Left lung (tissue), 14 donors: ENCODE measurements around the gene NR2F1. TPM values are rescaled to one million over a fixed set of nuclear protein-coding genes. Genes with fewer than 3 reads are reported as not detected.
"Not testable (repeated sequence)": the region's sequence is repeated elsewhere in the genome, so short reads cannot be mapped to it uniquely, and the experiment has no call there.

Experiments used
- ATAC-seq: fragments of 200-7000 bp; cut with Tn5 transposase; one replicate; pipeline ENCODE4 v1.9.1; 2020; ENCODE audit warnings: moderate library complexity
- DNase-seq, 4 donors: peaks; one replicate each; pipeline ENCODE4 v3.0.0-alpha.2; 2013 to 2020
- H3K27ac ChIP-seq, 2 donors: fragments of 200-600 bp; sonication (generic) in 1 of 2; one replicate each; pipeline versions ENCODE4 v1.5.0 to v1.8.0; 2020 to 2021
- H3K27me3 ChIP-seq, 2 donors: fragments of 200-600 bp; sonication (generic) in 1 of 2; one replicate each; pipeline versions ENCODE4 v1.5.0 to v1.8.0; 2020 to 2021
- H3K36me3 ChIP-seq, 2 donors: fragments of 200-600 bp; sonication (generic) in 1 of 2; one replicate each; pipeline versions ENCODE4 v1.5.0 to v1.8.0; 2020 to 2021
- H3K4me1 ChIP-seq, 2 donors: fragments of 200-600 bp; one replicate each; pipeline ENCODE4 v1.8.0; 2021
- H3K4me3 ChIP-seq, 2 donors: fragments of 200-600 bp; sonication (generic) in 1 of 2; one replicate each; pipeline versions ENCODE4 v1.5.0 to v1.8.0; 2020 to 2021; ENCODE audit warnings: mild to moderate bottlenecking in 1 of 2
- H3K9me3 ChIP-seq, 2 donors: fragments of 200-600 bp; sonication (generic) in 1 of 2; one replicate each; pipeline versions ENCODE4 v1.5.0 to v1.8.0; 2020 to 2021
- intact Hi-C, 2 donors: fragments of 100-400 bp; cut with DNase I; formaldehyde crosslinking; loops; one replicate each; pipeline versions ENCODE4 v1.11.2 to v1.14.2; 2022
- long read RNA-seq, 12 donors: library from polyadenylated mRNA in 2 of 12; unstranded in 2 of 12; transcript quantifications; one replicate each; pipeline ENCODE4 v2.0.0 and lab custom pipeline, GENCODE V29; 2019 to 2026
- polyA plus RNA-seq, 6 donors: library from polyadenylated mRNA; unstranded; fragments of 120-200 nt; gene quantifications; one replicate each; pipeline ENCODE4 v1.2.1, GENCODE V29; 2013; ENCODE audit not compliant: insufficient read length in 6 of 6
- total RNA-seq, 2 donors: library from RNA; stranded (reverse); fragmentation: NEBNext Ultra II Directional; extraction: Animal tissue kit (Norgen Biotek cat#: 25700); gene quantifications; one replicate each; pipeline ENCODE4 v1.2.1, GENCODE V29; 2021
- TF ChIP-seq, protein P1 (sequence below), 2 donors: fragments of 200-600 bp; sonication (generic) in 1 of 2; IDR thresholded peaks; one replicate each; pipeline versions ENCODE4 v1.5.0 to v1.8.0; 2021; ENCODE audit warnings: antibody characterized with exemption in 2 of 2
- donor health status: DM: no; HTN: yes; CAD: no.
- donor health status: DM: no; HTN: no; CAD: no.

The NR2F1 gene
- 10 to 100 TPM; 50.7 to 69.1 TPM for total RNA-seq
- polyA plus RNA-seq: 100 to 1,000 TPM; 177 to 240 (median 184) TPM
- long read RNA-seq, donor 1, transcript NR2F1-206 (3 exons, 3,841 nt): major isoform, 29 of 76 reads
- long read RNA-seq, donor 1, partial matches to known transcripts: 46 of 76 reads
- long read RNA-seq, donor 1, other reads (novel, unspliced or antisense): 0 of 76 reads
- long read RNA-seq, donor 2, transcript NR2F1-206 (3 exons, 3,841 nt): major isoform, 38 of 90 reads
- long read RNA-seq, donor 2, partial matches to known transcripts: 42 of 90 reads
- long read RNA-seq, donor 2, other reads (novel, unspliced or antisense): 8 of 90 reads
- long read RNA-seq, donor 3, transcript NR2F1-206 (3 exons, 3,841 nt): major isoform, 16 of 26 reads
- long read RNA-seq, donor 3, partial matches to known transcripts: 9 of 26 reads
- long read RNA-seq, donor 3, other reads (novel, unspliced or antisense): 0 of 26 reads
- long read RNA-seq, donor 4, partial matches to known transcripts: 8 of 16 reads
- long read RNA-seq, donor 4, other reads (novel, unspliced or antisense): 4 of 16 reads
- long read RNA-seq, donor 5, transcript NR2F1-206 (3 exons, 3,841 nt): major isoform, 28 of 53 reads
- long read RNA-seq, donor 5, partial matches to known transcripts: 25 of 53 reads
- long read RNA-seq, donor 5, other reads (novel, unspliced or antisense): 0 of 53 reads
- long read RNA-seq, donor 6, transcript NR2F1-206 (3 exons, 3,841 nt): major isoform, 19 of 40 reads
- long read RNA-seq, donor 6, partial matches to known transcripts: 15 of 40 reads
- long read RNA-seq, donor 6, other reads (novel, unspliced or antisense): 6 of 40 reads
- long read RNA-seq, donor 7, transcript NR2F1-206 (3 exons, 3,841 nt): major isoform, 19 of 19 reads
- long read RNA-seq, donor 7, partial matches to known transcripts: 0 of 19 reads
- long read RNA-seq, donor 7, other reads (novel, unspliced or antisense): 0 of 19 reads
- long read RNA-seq, donor 8, transcript NR2F1-206 (3 exons, 3,841 nt): major isoform, 33 of 51 reads
- long read RNA-seq, donor 8, partial matches to known transcripts: 18 of 51 reads
- long read RNA-seq, donor 8, other reads (novel, unspliced or antisense): 0 of 51 reads
- long read RNA-seq, donor 9: 0 reads
- long read RNA-seq, donor 10, partial matches to known transcripts: 2 of 6 reads
- long read RNA-seq, donor 10, other reads (novel, unspliced or antisense): 0 of 6 reads
- long read RNA-seq, donor 11, transcript NR2F1-206 (3 exons, 3,841 nt): major isoform, 34 of 83 reads
- long read RNA-seq, donor 11, partial matches to known transcripts: 40 of 83 reads
- long read RNA-seq, donor 11, other reads (novel, unspliced or antisense): 8 of 83 reads
- long read RNA-seq, donor 12, transcript NR2F1-206 (3 exons, 3,841 nt): major isoform, 32 of 61 reads
- long read RNA-seq, donor 12, partial matches to known transcripts: 24 of 61 reads
- long read RNA-seq, donor 12, other reads (novel, unspliced or antisense): 5 of 61 reads

DNA sequence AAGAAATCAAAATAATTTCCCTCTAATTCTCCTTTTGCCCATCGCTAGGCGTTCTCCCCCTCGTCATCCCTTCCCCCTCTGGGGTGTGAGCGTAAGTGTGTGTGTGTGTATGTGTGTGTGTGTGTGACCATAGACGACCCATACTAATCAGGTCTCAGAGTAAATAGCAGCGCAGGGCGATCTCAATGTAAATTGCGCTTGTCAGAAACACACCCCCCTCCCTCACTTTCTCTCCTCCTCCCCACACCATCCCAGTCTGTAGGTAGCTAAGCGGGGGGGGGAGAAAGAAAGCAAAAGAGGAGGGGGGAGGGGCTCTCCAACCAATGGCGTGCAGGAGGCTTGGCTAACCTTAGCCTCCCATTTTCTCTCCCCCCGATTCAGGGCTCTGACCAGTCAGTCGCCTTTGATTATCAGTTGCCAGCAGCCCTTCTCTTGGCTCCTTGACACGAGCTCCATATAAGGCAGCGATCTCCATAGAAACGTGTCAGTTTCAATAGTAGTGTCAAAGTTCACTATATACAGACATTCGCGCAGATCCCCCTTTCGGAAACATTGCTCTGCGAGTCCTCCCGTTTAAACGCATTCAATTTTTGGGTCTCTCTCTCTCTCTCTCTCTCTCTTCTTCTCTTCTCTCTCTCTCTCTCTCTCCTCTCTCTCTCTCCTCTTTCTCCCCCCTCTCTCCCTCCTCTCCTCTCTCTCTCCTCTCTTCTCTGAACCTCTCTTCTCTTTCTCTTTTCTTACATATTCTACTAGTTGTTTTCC is at the start of gene NR2F1:
Gene NR2F1, plus strand, starts transcription at position 546 of the 762 bp plus-strand sequence. CDS start 1,802 bp downstream, outside the sequence.
- Histone ChIP-seq H3K27me3 (peaks cover 64 to 97% of the 10 kb centered on the region in 2 donors), H3K4me1 (peaks cover 11 to 46% of the 10 kb centered on the region in 2 donors), H3K4me3 (peak within 1 kb of the TSS; percentile 32 to 43), H3K36me3 (no peaks in the 10 kb centered on the region), H3K27ac (peak within 1 kb of the TSS; percentile 67 to 87), H3K9me3 (no peaks in the 10 kb centered on the region)
- peak in 3 of 4 donors; percentile 78 to 98 (median 97) for DNase-seq
- peak; percentile 20 for ATAC-seq
- intact Hi-C loops: loop anchor here in 1 of 2 donors (10.0 kb wide), 1 partner anchor 212 kb away; no protein-coding TSS in a partner anchor
- TF ChIP-seq, protein P1, sequence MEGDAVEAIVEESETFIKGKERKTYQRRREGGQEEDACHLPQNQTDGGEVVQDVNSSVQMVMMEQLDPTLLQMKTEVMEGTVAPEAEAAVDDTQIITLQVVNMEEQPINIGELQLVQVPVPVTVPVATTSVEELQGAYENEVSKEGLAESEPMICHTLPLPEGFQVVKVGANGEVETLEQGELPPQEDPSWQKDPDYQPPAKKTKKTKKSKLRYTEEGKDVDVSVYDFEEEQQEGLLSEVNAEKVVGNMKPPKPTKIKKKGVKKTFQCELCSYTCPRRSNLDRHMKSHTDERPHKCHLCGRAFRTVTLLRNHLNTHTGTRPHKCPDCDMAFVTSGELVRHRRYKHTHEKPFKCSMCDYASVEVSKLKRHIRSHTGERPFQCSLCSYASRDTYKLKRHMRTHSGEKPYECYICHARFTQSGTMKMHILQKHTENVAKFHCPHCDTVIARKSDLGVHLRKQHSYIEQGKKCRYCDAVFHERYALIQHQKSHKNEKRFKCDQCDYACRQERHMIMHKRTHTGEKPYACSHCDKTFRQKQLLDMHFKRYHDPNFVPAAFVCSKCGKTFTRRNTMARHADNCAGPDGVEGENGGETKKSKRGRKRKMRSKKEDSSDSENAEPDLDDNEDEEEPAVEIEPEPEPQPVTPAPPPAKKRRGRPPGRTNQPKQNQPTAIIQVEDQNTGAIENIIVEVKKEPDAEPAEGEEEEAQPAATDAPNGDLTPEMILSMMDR (IDR thresholded peaks at IDR 0.05): no peak

DNA sequence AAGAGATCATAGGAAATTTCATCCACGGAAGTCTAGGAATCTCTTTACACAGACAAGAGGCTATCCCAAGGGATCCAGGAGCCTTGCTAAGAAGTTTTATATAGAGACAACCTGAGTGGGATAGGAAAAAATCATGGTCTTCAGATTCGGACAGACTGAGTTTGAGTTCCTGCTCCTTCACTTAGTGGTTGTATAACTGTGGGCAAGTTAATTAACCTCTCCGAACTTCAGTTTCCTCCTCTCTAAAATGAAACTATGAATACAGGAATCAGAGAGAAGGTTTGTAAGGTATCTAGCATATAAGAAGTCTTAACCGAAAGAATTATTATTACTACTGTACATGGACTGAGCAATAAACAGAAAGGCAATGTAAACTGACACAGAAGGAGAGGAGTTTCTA is 37.1 kb upstream of the NR2F1 start:
- Histone ChIP-seq H3K9me3 (no peaks in the 10 kb centered on the region), H3K4me1 (peaks cover 0 to 5% of the 10 kb centered on the region in 2 donors), H3K27ac (peak overlapping the region in 1 of 2 donors; percentile 36), H3K36me3 (no peaks in the 10 kb centered on the region), H3K4me3 (no peak overlapping the region), H3K27me3 (no peaks in the 10 kb centered on the region)
- no peak for DNase-seq
- no peak for ATAC-seq
- TF ChIP-seq, protein P1 (IDR thresholded peaks at IDR 0.05): no peak
- intact Hi-C loops: no loop called here

DNA sequence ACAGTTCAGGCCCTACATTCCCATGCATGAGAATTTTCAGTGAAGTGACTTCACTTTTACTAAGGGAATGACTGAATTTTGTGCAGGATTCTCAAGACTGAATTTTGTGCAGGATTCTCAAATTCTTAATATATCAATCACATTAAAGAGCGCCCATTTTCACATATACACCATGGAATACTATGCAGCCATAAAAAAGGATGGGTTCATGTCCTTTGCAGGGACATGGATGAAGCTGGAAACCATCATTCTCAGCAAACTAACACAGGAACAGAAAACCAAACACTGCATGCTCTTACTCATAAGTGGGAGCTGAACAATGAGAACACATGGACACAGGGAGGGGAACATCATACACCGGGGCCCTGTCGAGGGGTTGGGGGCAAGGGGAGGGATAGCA is 33.4 kb upstream of the NR2F1 start:
- H3K36me3 ChIP-seq, H3K4me3 ChIP-seq, DNase-seq, H3K9me3 ChIP-seq, intact Hi-C loops, H3K27ac ChIP-seq, H3K4me1 ChIP-seq, ATAC-seq, H3K27me3 ChIP-seq: not testable (repeated sequence)

DNA sequence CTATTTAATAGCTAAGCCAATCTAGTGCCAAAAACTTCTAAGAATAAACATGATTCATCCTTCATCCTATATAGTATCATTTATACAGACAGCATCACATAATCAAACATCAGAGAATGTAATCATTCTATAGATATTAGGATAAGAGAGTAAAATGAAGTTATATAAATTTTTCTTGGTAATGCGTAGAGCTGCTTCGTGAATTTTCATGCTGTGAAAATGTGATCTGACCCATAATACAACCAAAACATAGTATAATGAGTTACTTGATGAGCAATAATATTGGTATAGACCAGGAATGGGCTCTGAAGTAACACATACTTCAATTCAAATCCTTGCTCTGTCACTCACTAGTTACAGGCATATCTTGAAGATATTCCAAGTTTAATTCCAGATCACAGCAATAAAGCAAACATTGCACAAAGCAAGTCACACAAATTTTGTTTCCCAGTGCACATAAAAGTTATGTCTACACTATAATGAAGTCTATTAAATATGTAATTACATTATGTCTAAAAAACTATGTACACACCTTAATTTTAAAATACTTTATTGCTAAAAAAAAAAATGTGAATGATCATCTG is 25.9 kb upstream of the NR2F1 start:
- Histone ChIP-seq H3K9me3 (no peaks in the 10 kb centered on the region), H3K36me3 (no peaks in the 10 kb centered on the region)
- TF ChIP-seq, protein P1 (IDR thresholded peaks at IDR 0.05): no peak

More for the DNA sequence above, 25.9 kb upstream of the NR2F1 start:
- DNase-seq (no peak), ATAC-seq (no peak)
- Histone ChIP-seq H3K4me3 (no peak overlapping the region), H3K4me1 (no peaks in the 10 kb centered on the region), H3K27ac (no peak overlapping the region), H3K27me3 (no peaks in the 10 kb centered on the region)
- intact Hi-C loops: no loop called here
